GM21576 (cell line): ENCODE results near the gene TRPM6.
A peak's percentile ranks its signal among the peaks of the same experiment; 100 is the strongest.

Experiments used
- ATAC-seq: cut with Tn5 transposase; IDR thresholded peaks from one replicate; pipeline ENCODE4 v1.9.1; 2021; ENCODE audit warnings: mild to moderate bottlenecking, moderate library complexity; ENCODE audit not compliant: unreplicated experiment

TRPM6 gene

GRCh38 chr9:74777136-74777879 is 110.4 kb downstream of the TRPM6 start:
- peak; percentile 58 for ATAC-seq

- ATAC-seq, result no peak
Measured at GRCh38 chr9:74775396-74775795, 112.3 kb downstream of the TRPM6 start.

- no peak for ATAC-seq
Measured at GRCh38 chr9:74773886-74774479, 113.7 kb downstream of the TRPM6 start.

- ATAC-seq, result peak; percentile 51
Measured at GRCh38 chr9:74772121-74772520, 115.6 kb downstream of the TRPM6 start.

GRCh38 chr9:74771672-74772071 is 116.0 kb downstream of the TRPM6 start:
- ATAC-seq, result no peak

GRCh38 chr9:74771262-74771585 is 116.5 kb downstream of the TRPM6 start:
- ATAC-seq, result no peak

GRCh38 chr9:74770508-74771261 is 117.0 kb downstream of the TRPM6 start:
- ATAC-seq, result peak; percentile 57

- no peak for ATAC-seq
Measured at GRCh38 chr9:74765481-74765971, 122.2 kb downstream of the TRPM6 start.

GRCh38 chr9:74762950-74763349 is 124.8 kb downstream of the TRPM6 start:
- ATAC-seq, result no peak

- no peak for ATAC-seq
Measured at GRCh38 chr9:74760031-74760700, 127.6 kb downstream of the TRPM6 start.

GRCh38 chr9:74755999-74756398 is 131.7 kb downstream of the TRPM6 start:
- ATAC-seq, result no peak

- no peak for ATAC-seq
Measured at GRCh38 chr9:74755355-74755754, 132.4 kb downstream of the TRPM6 start.

GRCh38 chr9:74753650-74754049 is 134.1 kb downstream of the TRPM6 start:
- no peak for ATAC-seq

GRCh38 chr9:74748966-74749365 is 138.8 kb downstream of the TRPM6 start:
- ATAC-seq, result no peak

GRCh38 chr9:74742792-74743730 is 144.7 kb downstream of the TRPM6 start:
- peak; percentile 64 for ATAC-seq

- ATAC-seq, result no peak
Measured at GRCh38 chr9:74742191-74742790, 145.4 kb downstream of the TRPM6 start.

GRCh38 chr9:74736646-74737045 is 151.1 kb downstream of the TRPM6 start:
- no peak for ATAC-seq

- no peak for ATAC-seq
Measured at GRCh38 chr9:74735761-74736160, 152.0 kb downstream of the TRPM6 start.

- ATAC-seq, result no peak
Measured at GRCh38 chr9:74729136-74729695, 158.5 kb downstream of the TRPM6 start.

- ATAC-seq, result no peak
Measured at GRCh38 chr9:74728176-74728575, 159.5 kb downstream of the TRPM6 start.
